ENCODE data around the gene CA11.
"Not testable (repeated sequence)": the region's sequence is repeated elsewhere in the genome, so short reads cannot be mapped to it uniquely, and the experiment has no call there.

The CA11 gene

DNA sequence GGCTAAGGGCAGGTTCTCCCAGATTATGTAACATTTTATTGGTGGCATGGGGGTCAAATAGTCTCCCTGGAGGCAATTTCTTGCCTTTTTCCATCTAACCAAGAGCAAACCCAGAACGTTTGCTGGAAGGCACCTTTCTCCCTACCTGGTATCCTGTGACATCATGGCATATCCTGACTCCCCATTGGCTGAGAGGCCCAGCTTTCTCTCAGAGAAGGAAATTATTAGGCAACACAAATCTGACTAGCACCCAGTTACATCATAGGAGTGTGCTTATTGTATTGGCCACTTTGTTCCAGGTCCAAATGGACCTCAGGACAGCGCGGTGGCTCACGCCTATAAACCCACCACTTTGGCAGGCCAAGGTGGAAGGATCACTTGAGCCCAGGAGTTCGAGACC is 13.8 kb upstream of the CA11 start:
- TF ChIP-seq, protein P1, sequence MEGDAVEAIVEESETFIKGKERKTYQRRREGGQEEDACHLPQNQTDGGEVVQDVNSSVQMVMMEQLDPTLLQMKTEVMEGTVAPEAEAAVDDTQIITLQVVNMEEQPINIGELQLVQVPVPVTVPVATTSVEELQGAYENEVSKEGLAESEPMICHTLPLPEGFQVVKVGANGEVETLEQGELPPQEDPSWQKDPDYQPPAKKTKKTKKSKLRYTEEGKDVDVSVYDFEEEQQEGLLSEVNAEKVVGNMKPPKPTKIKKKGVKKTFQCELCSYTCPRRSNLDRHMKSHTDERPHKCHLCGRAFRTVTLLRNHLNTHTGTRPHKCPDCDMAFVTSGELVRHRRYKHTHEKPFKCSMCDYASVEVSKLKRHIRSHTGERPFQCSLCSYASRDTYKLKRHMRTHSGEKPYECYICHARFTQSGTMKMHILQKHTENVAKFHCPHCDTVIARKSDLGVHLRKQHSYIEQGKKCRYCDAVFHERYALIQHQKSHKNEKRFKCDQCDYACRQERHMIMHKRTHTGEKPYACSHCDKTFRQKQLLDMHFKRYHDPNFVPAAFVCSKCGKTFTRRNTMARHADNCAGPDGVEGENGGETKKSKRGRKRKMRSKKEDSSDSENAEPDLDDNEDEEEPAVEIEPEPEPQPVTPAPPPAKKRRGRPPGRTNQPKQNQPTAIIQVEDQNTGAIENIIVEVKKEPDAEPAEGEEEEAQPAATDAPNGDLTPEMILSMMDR (IDR thresholded peaks at IDR 0.05; ENCODE audit: extremely low read depth, missing control alignments) = no peak
- DNase-seq (ENCODE audit: low spot score) = peak; percentile 62

DNA sequence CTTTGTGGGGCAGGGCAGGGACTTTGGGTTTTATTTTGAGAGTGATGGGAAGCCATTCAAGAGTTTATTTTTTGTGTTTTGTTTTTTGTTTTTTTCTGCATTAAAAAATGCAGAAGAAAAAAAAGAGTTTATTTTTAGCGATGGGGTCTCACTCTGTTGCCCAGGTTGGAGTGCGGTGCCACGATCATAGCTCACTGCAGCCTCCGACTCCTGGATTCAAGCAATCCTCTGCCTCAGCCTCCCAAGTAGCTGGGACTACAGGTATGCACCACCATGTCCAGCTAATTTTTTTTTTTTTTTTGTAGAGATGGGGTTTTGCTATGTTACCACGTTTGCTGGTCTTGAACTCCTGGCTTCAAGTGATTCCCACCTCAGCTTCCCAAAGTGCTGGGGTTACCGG is 12.5 kb upstream of the CA11 start:
- TF ChIP-seq, protein P1 (IDR thresholded peaks at IDR 0.05; ENCODE audit: extremely low read depth, missing control alignments) = no peak
- DNase-seq (ENCODE audit: low spot score) = no peak

- DNase-seq (ENCODE audit: low spot score) = not testable (repeated sequence)
Observed at GRCh38 chr19:48657828-48658227, 11.8 kb upstream of the CA11 start.

DNA sequence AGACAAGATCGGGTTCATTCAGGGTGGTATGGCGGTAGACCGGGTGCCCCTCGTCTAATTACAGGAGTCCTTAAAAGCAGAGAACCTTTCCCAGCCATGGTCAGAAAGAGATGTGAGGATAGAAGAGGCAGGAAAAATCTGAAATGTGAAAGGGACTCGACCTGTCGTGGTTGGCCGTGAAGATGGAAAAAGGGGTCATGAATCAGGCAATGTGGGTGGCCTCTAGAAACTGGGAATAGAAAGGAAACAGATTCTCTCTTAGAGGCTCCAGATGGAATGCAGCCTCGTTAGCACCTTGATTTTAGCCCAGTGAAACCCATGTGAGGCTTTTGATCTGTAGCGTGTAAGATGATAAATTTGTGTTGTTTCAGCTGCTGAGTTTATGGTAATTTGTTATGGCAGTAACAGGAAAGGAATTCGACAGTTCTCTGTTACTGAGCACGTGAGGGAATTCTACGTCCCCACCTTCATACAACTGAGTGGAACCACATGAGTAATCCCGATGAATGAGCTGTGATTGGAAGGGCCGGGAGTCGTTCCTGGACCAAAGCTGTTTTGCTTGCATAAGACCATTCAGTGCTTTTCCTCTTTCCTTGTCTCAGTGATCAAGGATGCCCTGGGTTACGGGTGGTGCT is 11.0 kb upstream of the CA11 start:
- DNase-seq (ENCODE audit: low spot score) = no peak
- TF ChIP-seq, protein P1 (IDR thresholded peaks at IDR 0.05; ENCODE audit: extremely low read depth, missing control alignments) = no peak

DNA sequence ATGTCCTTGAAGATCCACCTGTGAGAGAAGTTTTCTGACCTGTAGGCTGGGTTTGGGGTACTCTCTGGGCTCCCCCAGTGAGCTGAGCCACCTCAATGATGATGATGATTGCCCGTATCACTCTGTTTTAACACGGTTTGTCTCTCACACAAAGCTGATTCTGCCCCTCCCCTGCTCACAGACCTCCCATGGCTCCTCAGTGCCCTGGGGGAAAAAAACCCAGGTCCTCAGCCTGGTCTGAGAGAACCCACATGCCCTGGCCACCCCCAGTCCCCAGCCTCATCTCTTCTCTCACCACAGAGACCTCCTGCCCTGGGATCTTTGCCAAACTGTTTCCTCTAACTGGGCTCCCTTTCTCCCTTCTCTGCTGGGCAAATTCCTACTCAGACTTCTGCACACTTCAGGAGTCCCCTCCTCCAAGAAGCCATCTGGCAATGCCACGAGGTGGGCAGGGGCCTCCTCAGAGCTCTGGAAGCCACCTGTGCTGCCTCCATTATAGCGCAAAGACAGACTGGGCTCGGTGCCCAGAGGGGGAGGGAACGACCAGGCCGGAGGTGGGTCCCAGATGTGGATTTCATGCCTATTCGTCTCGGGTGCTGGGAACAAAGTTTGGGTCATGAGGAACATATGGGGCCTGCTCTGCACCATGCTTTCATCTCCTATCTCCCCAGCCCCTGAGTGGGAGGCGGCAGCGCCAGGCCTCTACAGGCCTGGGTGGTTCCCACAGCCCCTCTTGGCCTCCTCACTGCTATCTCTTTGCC is 8.5 kb upstream of the CA11 start:
- TF ChIP-seq, protein P1 (IDR thresholded peaks at IDR 0.05; ENCODE audit: extremely low read depth, missing control alignments) = no peak
- DNase-seq (ENCODE audit: low spot score) = no peak

DNA sequence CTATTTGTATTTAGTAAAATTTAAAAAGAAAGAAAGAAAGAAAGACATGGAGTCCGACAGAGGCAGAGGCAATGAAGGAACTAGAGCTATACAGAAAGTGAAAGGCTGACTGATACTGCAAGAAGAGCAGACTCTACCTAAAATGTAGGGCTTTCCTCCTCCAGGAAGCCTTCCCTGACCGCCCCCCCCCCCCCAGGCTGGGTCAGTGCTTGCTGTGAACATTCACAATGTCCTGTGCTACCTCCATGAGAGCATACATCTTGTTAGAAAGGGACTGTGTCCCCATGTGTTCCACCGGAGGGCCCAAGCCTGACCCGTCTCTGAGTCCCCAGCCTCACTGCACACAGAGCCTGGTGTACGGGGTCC is 5.7 kb upstream of the CA11 start:
- no peak for DNase-seq (ENCODE audit: low spot score)
- TF ChIP-seq, protein P1 (IDR thresholded peaks at IDR 0.05; ENCODE audit: extremely low read depth, missing control alignments) = no peak

DNA sequence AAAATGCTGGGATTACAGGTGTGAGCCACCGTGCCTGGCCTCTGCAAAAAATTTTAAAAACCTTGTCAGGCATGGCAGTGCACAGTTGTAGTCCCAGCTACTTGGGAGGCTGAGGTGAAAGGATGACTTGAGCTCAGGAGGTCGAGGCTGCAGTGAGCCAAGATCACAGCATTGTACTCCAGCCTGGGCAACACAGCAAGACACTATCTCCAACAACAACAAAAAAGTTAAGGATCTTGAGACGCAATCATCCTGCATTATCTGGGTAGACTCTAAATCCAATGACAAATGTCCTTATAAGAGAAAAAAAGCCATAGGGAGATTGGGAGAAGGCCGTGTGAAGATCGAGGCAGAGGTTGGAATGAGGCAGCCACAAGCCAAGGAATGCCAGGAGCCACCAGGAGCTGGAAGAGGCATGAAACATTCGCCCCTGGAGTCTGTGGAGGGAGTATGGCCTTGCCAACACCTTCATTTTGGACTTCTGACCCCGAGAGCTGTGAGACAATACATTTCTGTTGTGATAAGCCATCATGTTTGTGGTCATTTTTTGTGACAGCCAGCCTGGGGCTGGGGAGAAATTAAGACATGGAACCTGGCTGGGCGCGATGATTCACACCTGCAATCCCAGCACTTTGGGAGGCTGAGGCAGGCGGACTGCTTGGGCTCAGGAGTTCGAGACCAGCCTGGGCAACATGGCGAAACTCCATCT is 5.1 kb upstream of the CA11 start:
- no peak for DNase-seq (ENCODE audit: low spot score)
- TF ChIP-seq, protein P1 (IDR thresholded peaks at IDR 0.05; ENCODE audit: extremely low read depth, missing control alignments) = no peak
